Loucy (cell line): Measurements from ENCODE around the gene AGAP9.
"Not testable (repeated sequence)": the region's sequence is repeated elsewhere in the genome, so short reads cannot be mapped to it uniquely, and the experiment has no call there.

Experiments used
- CTCF ChIP-seq: fragments of 200-600 bp; sonication (generic); conservative IDR thresholded peaks from 2 replicates; pipeline ENCODE4 v1.5.1; 2014; ENCODE audit warnings: mild to moderate bottlenecking, antibody characterized with exemption, low read length
- EZH2phosphoT487 ChIP-seq: fragments of 200-600 bp; IDR thresholded peaks from 2 replicates; pipeline ENCODE4 v1.6.1; 2018; ENCODE audit warnings: antibody characterized with exemption, mild to moderate bottlenecking, moderate library complexity, borderline replicate concordance

- not testable (repeated sequence) for TF ChIP-seq CTCF, EZH2phosphoT487
These were observed 29.2 kb downstream of the AGAP9 start for GRCh38 chr10:47494226-47494625.
